Calu3 (cell line): ENCODE results near the gene CLIC5. TPM values are rescaled to one million over a fixed set of nuclear protein-coding genes. Genes with fewer than 3 reads are reported as not detected.

Source experiments
- BruUV-seq: library from RNA; stranded (reverse); fragments of 400-500 nt; replicated peaks from 2 replicates; lab custom pipeline; 2021; lab: Mats Ljungman, UMichigan
- CTCF ChIA-PET: fragments of 300-600 bp; sonication (Branson Sonifier 250); formaldehyde crosslinking; loops from one replicate; lab custom pipeline; 2022; ENCODE audit warnings: antibody characterized with exemption; lab: Charles Lee
- DNase-seq: peaks from one replicate; pipeline ENCODE4 v3.0.0; 2022
- H3K27ac Mint-ChIP-seq: one replicate; pipeline ENCODE4 v1.8.0; 2022; ENCODE audit warnings: mixed read lengths; ENCODE audit not compliant: unreplicated experiment
- H3K27me3 Mint-ChIP-seq: one replicate; pipeline ENCODE4 v1.8.0; 2022; ENCODE audit warnings: mixed read lengths; ENCODE audit not compliant: unreplicated experiment
- H3K36me3 Mint-ChIP-seq: one replicate; pipeline ENCODE4 v1.8.0; 2022; ENCODE audit warnings: mild to moderate bottlenecking, moderate library complexity, mixed read lengths; ENCODE audit not compliant: insufficient read depth, unreplicated experiment
- H3K4me1 Mint-ChIP-seq: one replicate; pipeline ENCODE4 v1.8.0; 2022; ENCODE audit warnings: mild to moderate bottlenecking, low read depth, mixed read lengths; ENCODE audit not compliant: unreplicated experiment
- H3K4me3 Mint-ChIP-seq: one replicate; pipeline ENCODE4 v1.8.0; 2022; ENCODE audit warnings: mild to moderate bottlenecking, low read depth, moderate library complexity, mixed read lengths; ENCODE audit not compliant: unreplicated experiment
- H3K9me3 Mint-ChIP-seq: one replicate; pipeline ENCODE4 v1.8.0; 2022; ENCODE audit warnings: low read depth, mixed read lengths; ENCODE audit not compliant: unreplicated experiment
- intact Hi-C: fragments of 100-400 bp; cut with micrococcal nuclease; formaldehyde crosslinking; loops from one replicate; pipeline ENCODE4 v1.10.0; 2022; ENCODE audit not compliant: unreplicated experiment
- total RNA-seq: library from RNA; stranded (reverse); gene quantifications from 2 replicates; pipeline ENCODE4 v1.2.3, GENCODE V29; 2022
- TF ChIP-seq, protein P1 (sequence below): fragments of 200-600 bp; IDR thresholded peaks from one replicate; pipeline ENCODE4 v1.8.0; 2022; ENCODE audit warnings: antibody characterized with exemption; ENCODE audit not compliant: unreplicated experiment

Gene CLIC5
- total RNA-seq, 1 experiment from 2014 or later, result 3.3 TPM

GRCh38 chr6:46017726-46018125 lies 2.1 kb upstream of the CLIC5 start:
- BruUV-seq, result no TSS peak
- Mint-ChIP-seq H3K36me3 (peaks cover 16% of the 10 kb centered on the region), H3K9me3 (no peaks in the 10 kb centered on the region), H3K4me3 (no peak overlapping the region), H3K4me1 (peaks cover 20% of the 10 kb centered on the region), H3K27ac (no peak overlapping the region), H3K27me3 (peaks cover 26% of the 10 kb centered on the region)
- no peak for DNase-seq
- CTCF ChIA-PET, result interaction anchor here (0.6 kb wide), 1 partner anchor 19 kb away, joined by 7 read pairs; no protein-coding TSS in a partner anchor
- intact Hi-C loops, result loop anchor here (10.0 kb wide), 1 partner anchor 83 kb away; no protein-coding TSS in a partner anchor
- TF ChIP-seq, protein P1, sequence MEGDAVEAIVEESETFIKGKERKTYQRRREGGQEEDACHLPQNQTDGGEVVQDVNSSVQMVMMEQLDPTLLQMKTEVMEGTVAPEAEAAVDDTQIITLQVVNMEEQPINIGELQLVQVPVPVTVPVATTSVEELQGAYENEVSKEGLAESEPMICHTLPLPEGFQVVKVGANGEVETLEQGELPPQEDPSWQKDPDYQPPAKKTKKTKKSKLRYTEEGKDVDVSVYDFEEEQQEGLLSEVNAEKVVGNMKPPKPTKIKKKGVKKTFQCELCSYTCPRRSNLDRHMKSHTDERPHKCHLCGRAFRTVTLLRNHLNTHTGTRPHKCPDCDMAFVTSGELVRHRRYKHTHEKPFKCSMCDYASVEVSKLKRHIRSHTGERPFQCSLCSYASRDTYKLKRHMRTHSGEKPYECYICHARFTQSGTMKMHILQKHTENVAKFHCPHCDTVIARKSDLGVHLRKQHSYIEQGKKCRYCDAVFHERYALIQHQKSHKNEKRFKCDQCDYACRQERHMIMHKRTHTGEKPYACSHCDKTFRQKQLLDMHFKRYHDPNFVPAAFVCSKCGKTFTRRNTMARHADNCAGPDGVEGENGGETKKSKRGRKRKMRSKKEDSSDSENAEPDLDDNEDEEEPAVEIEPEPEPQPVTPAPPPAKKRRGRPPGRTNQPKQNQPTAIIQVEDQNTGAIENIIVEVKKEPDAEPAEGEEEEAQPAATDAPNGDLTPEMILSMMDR, result no peak

GRCh38 chr6:46016063-46016608 lies 476 bp upstream of the CLIC5 start:
- Mint-ChIP-seq H3K4me3 (peak overlapping the region; percentile 80), H3K27ac (no peak overlapping the region), H3K4me1 (peaks cover 30% of the 10 kb centered on the region), H3K27me3 (peaks cover 26% of the 10 kb centered on the region), H3K9me3 (no peaks in the 10 kb centered on the region), H3K36me3 (peaks cover 16% of the 10 kb centered on the region)
- no TSS peak for BruUV-seq
- intact Hi-C loops, result loop anchor here (10.0 kb wide), 1 partner anchor 81 kb away; no protein-coding TSS in a partner anchor
- TF ChIP-seq, protein P1, result no peak
- DNase-seq, result no peak
- CTCF ChIA-PET, result interaction anchor here (0.6 kb wide), 1 partner anchor 12 kb away, joined by 9 read pairs; no protein-coding TSS in a partner anchor

- TF ChIP-seq, protein P1, result no peak
- no TSS peak for BruUV-seq
- DNase-seq, result peak; percentile 19
- Mint-ChIP-seq H3K36me3 (peaks cover 16% of the 10 kb centered on the region), H3K27me3 (peaks cover 26% of the 10 kb centered on the region), H3K4me3 (peak overlapping the region; percentile 80), H3K9me3 (no peaks in the 10 kb centered on the region), H3K27ac (no peak overlapping the region), H3K4me1 (peaks cover 33% of the 10 kb centered on the region)
- CTCF ChIA-PET, result no interaction called here
- intact Hi-C loops, result loop anchor here (10.0 kb wide), 1 partner anchor 80 kb away; no protein-coding TSS in a partner anchor
Observed at GRCh38 chr6:46014511-46015118, 1.0 kb downstream of the CLIC5 start.

GRCh38 chr6:46014046-46014445 lies 1.6 kb downstream of the CLIC5 start:
- no peak overlapping the region for H3K27ac Mint-ChIP-seq
- H3K9me3 Mint-ChIP-seq, result no peaks in the 10 kb centered on the region
- H3K27me3 Mint-ChIP-seq, result peaks cover 26% of the 10 kb centered on the region
- CTCF ChIA-PET, result no interaction called here
- TF ChIP-seq, protein P1, result no peak
- H3K4me1 Mint-ChIP-seq, result peaks cover 33% of the 10 kb centered on the region
- peaks cover 16% of the 10 kb centered on the region for H3K36me3 Mint-ChIP-seq
- intact Hi-C loops, result loop anchor here (10.0 kb wide), 1 partner anchor 79 kb away; no protein-coding TSS in a partner anchor
- H3K4me3 Mint-ChIP-seq, result peak overlapping the region; percentile 80
- BruUV-seq, result no TSS peak
- DNase-seq, result no peak
